ENCODE data around the gene CREB3L2. TPM values are rescaled to one million over a fixed set of nuclear protein-coding genes. Genes with fewer than 3 reads are reported as not detected.
"Not testable (repeated sequence)": the region's sequence is repeated elsewhere in the genome, so short reads cannot be mapped to it uniquely, and the experiment has no call there.

The CREB3L2 gene
- total RNA-seq, 1 donor from 2014 or later: 175 TPM

DNA sequence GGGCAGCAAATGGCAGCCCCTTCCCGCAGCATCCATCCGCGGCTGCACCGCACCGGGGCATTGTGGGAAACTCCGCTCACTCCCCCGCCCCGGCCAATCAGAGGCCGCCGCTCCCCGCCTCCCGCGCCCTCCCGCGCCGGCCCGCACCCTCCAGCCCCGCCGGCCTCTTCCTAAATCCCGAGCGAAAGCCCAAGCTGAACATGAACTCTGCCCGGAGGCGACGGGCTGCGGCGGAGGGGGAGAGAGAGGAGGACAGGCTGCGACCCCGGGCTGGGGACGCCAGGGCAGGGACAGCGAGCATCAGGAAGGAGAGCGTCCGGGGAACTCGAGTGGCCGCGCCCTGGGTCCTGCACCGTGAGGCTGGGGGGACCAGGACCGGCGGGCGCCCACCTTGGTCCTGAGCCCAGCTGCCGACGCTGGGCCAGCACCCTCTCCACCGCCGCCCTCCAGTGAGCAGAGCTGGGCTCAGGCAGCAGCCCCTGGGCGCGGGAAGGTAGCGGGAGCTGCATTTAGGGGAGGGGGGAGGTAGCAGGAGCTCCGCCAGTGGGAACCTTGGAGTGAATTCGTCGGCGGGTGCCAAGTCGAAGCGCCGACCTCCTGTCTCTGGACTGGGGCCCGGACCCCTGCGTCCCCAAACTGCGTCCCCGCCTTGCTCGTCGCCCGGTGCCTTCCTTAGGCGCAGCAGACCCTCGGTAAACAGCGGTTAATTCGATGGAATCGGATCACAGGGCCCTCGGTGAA, 154.9 kb downstream of the CREB3L2 start, which contains the start of gene DGKI:
DGKI (minus strand) TSS at position 148 of the 741 bp plus-strand sequence.
- DNase-seq (ENCODE audit: low spot score): no peak

DNA sequence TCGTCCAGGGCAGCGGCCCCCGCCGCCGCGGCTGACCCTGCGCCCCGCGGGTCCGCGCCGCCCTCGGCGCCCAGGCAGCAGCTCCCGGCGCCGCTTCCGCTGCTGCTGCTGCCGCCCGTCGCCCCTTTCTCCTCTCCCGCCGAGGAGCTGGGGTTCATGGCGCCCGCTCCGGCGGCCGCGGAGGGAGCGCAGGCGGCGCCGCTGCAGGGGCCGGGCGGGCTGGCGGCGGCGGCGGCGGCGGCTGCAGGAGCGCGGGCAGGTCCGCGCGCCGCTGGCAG, 155.4 kb downstream of the CREB3L2 start:
- DNase-seq (ENCODE audit: low spot score): no peak

DNA sequence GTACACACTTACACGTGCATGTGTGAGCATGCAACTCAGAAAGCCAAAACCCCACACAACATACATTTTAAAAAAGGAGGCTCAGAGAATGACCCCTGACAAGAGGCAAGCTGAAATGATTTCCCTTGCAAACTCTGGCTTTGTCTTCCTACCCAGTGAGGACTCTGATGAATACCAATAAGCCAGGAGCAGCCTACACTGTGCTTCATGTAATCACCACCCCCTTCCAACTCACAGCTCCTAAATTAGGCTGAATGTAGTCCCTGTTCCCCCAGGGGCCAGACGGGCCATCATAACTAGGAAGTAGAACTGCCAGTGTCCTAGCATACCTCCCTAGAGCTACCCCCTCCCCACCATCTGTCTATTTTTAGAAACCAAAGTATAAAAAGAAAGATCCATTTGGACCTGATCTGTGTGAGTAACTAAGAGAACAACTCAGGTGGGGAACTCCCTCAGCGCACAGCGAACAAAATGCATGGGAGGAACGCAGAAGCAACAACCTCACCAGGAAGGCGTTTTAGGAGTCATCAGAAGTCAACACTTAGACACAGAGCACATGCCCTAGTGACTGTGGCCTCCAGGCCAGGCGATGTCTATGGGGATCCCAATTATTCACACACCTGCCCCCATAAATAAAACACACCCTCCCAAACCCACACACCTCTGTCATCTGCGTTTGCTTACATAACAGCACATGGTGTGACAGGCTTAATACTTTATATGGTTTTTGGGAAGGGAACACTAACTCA, 157.0 kb downstream of the CREB3L2 start:
- no peak for DNase-seq (ENCODE audit: low spot score)

DNA sequence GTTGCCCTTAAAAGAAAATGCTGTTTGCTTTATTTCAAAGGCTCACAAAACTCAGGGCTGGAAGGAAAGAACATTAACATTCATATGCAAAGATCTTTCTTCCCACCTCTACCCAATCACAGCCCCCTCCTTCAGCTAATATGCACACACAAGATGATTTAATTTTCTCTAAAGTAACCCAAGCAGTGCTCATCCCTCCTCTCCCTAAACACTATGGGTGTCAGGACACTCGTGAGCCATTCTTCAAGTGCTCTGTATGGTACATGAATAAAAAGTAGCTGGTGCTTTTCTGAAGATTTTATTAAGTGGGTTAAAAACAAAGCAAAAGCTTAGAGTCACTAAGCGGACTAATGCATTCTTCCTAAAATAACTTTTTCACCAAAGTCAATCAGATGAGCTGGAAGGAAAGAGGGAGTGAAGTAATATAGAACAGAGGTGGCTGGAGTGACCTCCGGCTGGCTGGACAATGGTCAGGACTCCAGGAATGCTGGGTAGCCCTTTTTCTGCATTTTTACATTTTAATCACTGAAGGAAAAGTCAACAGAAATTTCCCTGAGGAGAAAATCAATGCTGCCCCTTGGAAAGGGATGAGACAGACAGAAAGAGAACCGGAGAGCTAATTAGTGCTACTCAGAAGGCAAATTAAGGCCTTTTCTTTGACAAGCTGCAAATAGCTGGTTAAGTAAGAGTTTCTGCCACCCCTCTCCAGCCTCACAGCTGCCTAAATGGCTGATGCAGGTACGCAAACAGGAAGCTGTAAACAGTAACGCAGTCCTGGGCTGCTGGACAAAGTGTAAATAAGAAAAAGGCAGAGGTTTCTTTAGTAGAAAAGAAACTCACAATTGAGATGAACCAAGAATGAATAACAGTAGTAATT, 161.7 kb downstream of the CREB3L2 start:
- DNase-seq (ENCODE audit: low spot score): no peak

DNA sequence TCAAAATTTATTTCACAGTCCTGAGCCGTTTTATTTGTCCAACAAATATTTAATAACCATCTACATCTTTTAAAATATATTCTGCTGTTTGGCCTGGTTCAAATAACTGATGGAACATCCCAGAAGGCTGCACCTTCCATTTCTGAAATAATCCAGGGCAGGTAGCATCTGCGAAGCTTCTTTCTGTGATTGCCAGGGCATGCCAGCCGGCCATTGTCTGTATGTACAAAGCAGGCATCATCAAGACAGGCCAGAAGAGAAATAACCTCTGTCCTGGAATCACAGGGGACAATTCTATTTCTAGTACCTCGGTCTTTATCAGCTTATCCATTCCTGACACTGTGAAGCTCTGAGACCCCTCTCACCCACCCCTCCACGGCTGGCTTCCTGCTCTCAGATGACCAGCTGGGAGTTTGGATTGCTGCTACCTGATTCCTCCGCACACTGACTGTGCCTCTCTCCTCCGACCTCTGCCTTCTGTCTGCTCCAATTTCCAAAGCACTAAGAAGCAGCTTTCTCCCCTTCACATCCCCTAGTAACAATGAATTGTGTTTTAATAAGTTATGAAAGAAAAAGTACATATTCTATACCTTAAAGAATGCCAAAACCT, 163.1 kb downstream of the CREB3L2 start:
- no peak for DNase-seq (ENCODE audit: low spot score)

DNA sequence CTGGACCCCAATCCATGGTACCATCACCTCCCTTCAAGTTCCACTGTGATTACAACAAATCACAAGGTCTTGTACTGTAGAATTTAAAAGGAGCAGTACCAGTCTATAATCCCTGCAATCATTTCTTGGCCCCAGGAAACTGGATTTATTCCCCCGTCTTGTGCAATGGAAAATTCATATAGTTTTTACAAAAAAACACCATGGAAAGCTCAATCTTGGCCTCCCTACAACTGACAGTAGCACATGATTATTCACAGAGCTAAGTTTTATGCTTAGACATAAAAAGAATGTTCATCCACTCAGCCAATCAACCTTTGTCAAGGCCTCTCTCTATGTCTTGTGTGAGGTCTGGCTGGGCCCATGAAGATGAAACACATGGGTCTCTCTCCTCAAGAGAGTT, 165.3 kb downstream of the CREB3L2 start:
- no peak for DNase-seq (ENCODE audit: low spot score)

DNA sequence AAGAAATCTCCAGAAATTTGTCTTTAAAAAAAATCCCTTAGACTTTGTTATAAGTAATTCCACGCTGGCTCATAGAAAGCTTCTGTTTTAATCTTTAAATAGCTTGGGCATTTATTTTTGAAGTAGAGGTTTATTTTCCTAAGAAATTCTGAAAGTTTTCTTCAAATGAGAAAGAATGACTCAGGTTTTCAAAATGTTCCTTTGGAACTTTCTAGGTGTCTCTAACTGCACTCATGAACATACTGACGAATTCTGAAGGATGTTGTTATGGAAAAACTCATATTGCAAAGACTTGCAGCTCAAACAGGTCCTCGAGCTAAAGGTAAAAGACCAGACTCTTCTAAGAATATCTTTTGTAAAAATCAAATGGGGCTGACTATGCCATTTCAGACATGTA, 165.8 kb downstream of the CREB3L2 start:
- no peak for DNase-seq (ENCODE audit: low spot score)

DNA sequence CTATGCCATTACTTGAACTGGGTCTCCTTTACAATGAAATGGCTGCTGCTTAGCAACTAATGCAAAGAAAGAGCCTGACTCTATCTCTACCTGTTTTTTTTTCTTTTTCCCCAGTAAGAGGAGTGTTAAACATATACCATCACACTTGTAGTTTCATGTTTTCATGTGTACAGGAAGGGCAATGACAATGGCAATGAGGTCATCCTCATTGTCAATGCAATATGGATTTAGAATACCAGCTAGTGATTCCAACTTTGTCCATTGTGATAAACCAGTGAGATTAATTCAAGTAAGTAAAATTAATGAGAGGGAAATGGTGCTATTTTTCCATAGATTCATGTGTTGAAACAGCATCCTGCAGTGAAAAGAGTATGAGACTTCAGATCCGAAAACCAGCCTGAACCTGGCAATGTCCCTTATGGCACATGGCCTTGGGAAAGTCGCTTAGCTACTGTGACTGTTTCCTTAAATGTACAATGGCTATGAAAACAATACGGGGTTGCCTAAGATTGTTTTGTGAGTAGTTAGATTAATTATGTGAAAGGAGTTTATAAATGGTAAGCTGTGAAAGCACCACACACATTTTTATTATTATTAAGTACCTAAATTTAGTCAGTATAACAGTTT, 166.3 kb downstream of the CREB3L2 start:
- DNase-seq (ENCODE audit: low spot score): no peak

DNA sequence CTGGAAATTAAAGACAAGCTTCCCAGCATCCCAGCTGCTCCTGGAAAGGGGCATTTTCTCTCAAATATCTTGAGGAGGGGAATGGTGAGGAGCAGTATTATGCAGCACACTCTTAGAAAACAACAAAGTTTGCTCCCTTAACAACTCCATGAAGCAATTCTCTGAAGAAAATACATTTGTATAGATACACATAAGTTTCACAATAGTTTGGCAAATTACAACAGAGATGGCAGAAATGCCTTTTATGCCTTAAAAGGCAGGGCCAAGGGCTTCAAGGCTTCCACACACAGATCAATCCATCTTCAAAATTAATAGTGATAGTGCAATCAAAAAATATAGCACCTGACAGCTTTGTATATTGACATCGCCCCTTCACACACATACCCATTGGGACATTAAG, 167.3 kb downstream of the CREB3L2 start:
- no peak for DNase-seq (ENCODE audit: low spot score)

DNA sequence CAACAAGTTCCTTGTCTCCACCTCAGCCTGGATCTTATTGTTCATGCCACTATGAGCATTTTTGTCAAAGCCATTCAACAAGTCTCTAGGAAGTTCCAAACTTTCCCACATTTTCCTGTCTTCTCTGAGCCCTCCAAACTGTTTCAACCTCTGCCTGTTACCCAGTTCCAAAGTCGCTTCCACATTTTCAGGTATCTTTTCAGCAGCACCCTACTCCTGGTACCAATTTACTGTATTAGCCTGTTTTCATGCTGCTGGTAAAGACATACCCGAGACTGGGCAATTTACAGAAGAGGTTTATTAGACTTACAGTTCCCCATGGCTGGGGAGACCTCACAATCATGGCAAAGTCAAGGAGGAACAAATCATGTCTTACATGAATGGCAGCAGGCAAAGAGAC, 168.9 kb downstream of the CREB3L2 start:
- DNase-seq (ENCODE audit: low spot score): not testable (repeated sequence)

DNA sequence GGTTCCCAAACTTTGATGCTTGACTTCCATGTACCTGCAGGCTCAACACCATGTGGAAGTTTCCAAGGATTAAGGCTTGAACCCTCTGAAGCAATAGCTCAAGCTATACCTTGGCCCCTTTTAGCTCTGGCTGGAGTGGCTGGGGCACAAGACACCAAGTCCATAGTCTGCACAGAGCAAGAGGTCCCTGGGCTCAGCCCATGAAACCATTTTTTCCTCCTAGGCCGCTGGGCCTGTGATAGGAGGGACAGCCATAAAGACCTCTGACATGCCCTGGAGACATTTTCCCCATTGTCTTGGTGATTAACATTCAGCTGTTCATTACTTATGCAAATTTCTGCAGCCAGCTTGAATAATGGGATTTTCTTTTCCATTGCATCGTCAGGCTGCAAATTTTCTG, 169.5 kb downstream of the CREB3L2 start:
- DNase-seq (ENCODE audit: low spot score): no peak

DNA sequence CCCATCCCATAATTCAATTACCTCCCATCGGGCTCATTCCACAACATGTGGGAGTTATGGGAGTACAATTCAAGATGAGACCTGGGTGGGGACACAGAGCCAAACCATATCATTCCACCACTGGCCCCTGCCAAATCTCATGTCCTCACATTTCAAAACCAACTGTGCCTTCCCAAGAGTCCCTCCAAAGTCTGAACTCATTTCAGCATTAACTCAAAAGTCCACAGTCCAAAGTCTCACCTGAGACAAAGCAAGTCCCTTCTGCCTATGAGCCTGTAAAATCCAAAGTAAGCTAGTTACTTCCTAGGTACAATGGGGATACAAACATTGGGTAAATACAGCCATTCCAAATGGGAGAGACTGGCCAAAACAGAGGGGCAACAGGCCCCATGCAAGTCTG, 170.3 kb downstream of the CREB3L2 start:
- DNase-seq (ENCODE audit: low spot score): not testable (repeated sequence)

DNA sequence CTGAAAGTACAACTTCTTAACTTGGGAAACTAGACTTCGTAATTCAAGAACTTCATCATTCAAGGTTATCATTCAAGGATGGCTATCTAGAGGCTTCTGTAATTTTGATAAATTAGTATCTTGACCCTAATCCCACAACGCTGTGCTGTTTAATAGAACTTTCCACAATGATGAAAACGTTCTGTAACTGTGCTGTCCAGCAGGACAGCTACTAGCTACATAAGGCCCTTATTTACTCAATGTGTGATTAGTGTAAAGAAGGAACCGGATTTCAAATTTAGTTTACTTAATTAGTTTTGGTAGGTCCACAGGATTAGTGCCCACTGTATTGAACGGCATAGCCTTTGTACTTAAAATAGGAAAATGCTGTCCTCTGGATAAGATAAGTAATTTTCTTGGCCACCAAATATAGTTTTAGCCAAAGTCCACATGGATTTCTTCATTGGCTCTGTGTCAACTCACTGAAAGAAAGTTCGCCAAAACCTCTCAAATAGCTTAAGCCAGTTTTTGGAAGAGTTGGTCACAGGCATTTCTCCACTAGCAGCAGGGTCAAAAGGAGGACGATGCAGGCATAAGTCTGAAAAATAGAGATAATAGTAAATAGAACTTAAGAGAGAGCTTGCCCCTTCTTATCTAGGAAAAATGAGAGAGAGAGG, 172.4 kb downstream of the CREB3L2 start:
- DNase-seq (ENCODE audit: low spot score): no peak

DNA sequence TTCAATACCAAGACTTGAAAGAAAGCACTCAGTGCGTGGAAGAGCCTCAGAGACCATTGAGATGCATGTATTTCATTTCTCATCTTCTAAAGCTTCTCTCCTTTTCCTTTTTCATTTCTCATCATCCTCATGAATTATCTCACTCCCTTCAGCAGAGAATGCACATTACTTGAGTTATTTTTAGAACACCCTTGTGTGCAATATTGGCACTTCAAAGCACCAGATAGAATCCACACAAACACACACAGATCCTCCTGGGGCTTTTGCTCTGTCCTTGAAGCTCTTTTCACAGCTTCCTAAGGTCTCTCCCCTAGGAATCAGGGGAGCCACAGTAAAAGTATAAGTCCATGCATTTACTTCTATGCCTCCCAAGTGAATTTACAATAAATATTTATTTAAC, 173.4 kb downstream of the CREB3L2 start:
- DNase-seq (ENCODE audit: low spot score): no peak

DNA sequence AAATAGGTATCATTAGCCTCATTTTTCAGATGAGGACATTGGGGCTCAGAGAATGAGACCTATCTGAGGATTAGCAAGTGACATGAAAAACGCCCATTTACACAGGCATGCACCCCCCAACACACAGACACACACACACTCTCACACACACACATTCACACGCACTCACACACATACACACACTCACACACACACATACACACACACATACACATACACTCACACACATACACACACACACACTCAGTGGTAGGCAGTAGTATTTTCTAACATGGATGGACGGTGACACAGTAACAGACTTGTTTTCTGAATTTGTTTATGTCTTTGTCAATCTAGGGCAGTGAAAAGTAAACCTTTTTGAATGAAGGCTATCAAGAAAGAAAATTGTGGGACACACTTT, 176.4 kb downstream of the CREB3L2 start:
- no peak for DNase-seq (ENCODE audit: low spot score)

Other genes starting within 250 kb of the CREB3L2 start
- 10.1 TPM for gene DGKI, start 155.1 kb downstream of the CREB3L2 start, total RNA-seq
- gene AKR1D1, start 74.4 kb upstream of the CREB3L2 start, total RNA-seq: not detected